ENCODE data around the gene DST.

GRCh38 chr6:56691286-56691595 lies 48.6 kb upstream of the DST start:
- TF ChIP-seq CTCF (IDR thresholded peaks at IDR 0.05) = no peak
- TF ChIP-seq EZH2 (IDR thresholded peaks at IDR 0.05) = no peak
- no peak for TF ChIP-seq EZH2phosphoT487 (IDR thresholded peaks at IDR 0.05)
